ENCODE results near the gene ROR1.

DNA sequence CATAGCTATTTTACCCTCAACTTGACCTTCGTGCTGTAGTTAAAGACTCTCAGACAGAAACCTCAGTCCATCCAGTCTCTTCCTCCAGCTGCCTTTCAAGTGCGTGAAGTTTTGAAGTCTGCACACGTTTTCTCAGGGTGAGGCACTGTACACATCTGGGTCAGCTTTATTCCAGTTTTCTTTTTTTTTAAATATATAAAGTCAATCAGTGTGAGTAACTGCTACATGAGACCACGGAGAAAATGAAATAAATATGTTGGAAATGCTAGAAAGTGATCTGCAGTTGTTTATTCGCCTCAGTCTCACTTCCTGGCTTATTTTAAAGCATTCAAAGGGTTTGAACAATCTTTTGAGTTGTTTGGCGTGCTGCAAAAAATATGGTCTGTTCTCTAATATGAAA is 135.7 kb downstream of the ROR1 start:
- no peak for TF ChIP-seq POLR2A (IDR thresholded peaks at IDR 0.05)
- TF ChIP-seq, protein P1, sequence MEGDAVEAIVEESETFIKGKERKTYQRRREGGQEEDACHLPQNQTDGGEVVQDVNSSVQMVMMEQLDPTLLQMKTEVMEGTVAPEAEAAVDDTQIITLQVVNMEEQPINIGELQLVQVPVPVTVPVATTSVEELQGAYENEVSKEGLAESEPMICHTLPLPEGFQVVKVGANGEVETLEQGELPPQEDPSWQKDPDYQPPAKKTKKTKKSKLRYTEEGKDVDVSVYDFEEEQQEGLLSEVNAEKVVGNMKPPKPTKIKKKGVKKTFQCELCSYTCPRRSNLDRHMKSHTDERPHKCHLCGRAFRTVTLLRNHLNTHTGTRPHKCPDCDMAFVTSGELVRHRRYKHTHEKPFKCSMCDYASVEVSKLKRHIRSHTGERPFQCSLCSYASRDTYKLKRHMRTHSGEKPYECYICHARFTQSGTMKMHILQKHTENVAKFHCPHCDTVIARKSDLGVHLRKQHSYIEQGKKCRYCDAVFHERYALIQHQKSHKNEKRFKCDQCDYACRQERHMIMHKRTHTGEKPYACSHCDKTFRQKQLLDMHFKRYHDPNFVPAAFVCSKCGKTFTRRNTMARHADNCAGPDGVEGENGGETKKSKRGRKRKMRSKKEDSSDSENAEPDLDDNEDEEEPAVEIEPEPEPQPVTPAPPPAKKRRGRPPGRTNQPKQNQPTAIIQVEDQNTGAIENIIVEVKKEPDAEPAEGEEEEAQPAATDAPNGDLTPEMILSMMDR (IDR thresholded peaks at IDR 0.05), result no peak
- TF ChIP-seq POLR2AphosphoS5 (IDR thresholded peaks at IDR 0.05), result no peak
- no peak for TF ChIP-seq EP300 (IDR thresholded peaks at IDR 0.05)
